G401.6 (cell line): ENCODE measurements around the gene RPS19BP1.
"Not testable (repeated sequence)": the region's sequence is repeated elsewhere in the genome, so short reads cannot be mapped to it uniquely, and the experiment has no call there.

Experiments used
- FAIRE-seq: peaks from 2 replicates; lab custom pipeline; 2012; peaks lifted over from hg19 to GRCh38; lab: Jason Lieb, UNC

The RPS19BP1 gene

GRCh38 chr22:39513791-39514190 is 18.8 kb downstream of the RPS19BP1 start:
- no peak for FAIRE-seq

GRCh38 chr22:39512026-39512425 is 20.5 kb downstream of the RPS19BP1 start:
- FAIRE-seq, result no peak

- no peak for FAIRE-seq
Observed at GRCh38 chr22:39511226-39511625, 21.3 kb downstream of the RPS19BP1 start.

- no peak for FAIRE-seq
Observed at GRCh38 chr22:39510529-39511149, 21.9 kb downstream of the RPS19BP1 start.

- no peak for FAIRE-seq
Observed at GRCh38 chr22:39508393-39508792, 24.2 kb downstream of the RPS19BP1 start.

GRCh38 chr22:39507021-39507420 is 25.5 kb downstream of the RPS19BP1 start:
- FAIRE-seq, result not testable (repeated sequence)

GRCh38 chr22:39504071-39504470 is 28.5 kb downstream of the RPS19BP1 start:
- FAIRE-seq, result no peak

GRCh38 chr22:39503630-39504029 is 28.9 kb downstream of the RPS19BP1 start:
- FAIRE-seq, result no peak

GRCh38 chr22:39502789-39503409 is 29.6 kb downstream of the RPS19BP1 start:
- no peak for FAIRE-seq

- FAIRE-seq, result peak; percentile 97
Observed at GRCh38 chr22:39502109-39502788, 30.3 kb downstream of the RPS19BP1 start, which contains the start of gene MIEF1. Gene MIEF1, plus strand, starts transcription at chr22:39502290. Its CDS starts 9,005 bp downstream, at chr22:39511295.

- FAIRE-seq, result no peak
Observed at GRCh38 chr22:39501644-39502108, 30.9 kb downstream of the RPS19BP1 start.

- no peak for FAIRE-seq
Observed at GRCh38 chr22:39500101-39500500, 32.4 kb downstream of the RPS19BP1 start.

- no peak for FAIRE-seq
Observed at GRCh38 chr22:39498802-39499201, 33.7 kb downstream of the RPS19BP1 start.

GRCh38 chr22:39498368-39498767 is 34.2 kb downstream of the RPS19BP1 start:
- no peak for FAIRE-seq

- no peak for FAIRE-seq
Observed at GRCh38 chr22:39497429-39497828, 35.1 kb downstream of the RPS19BP1 start.

GRCh38 chr22:39496131-39496838 is 36.3 kb downstream of the RPS19BP1 start:
- peak; percentile 71 for FAIRE-seq

- FAIRE-seq, result no peak
Observed at GRCh38 chr22:39494471-39495120, 38.0 kb downstream of the RPS19BP1 start.

- no peak for FAIRE-seq
Observed at GRCh38 chr22:39493759-39494158, 38.8 kb downstream of the RPS19BP1 start.

- no peak for FAIRE-seq
Observed at GRCh38 chr22:39492186-39492585, 40.4 kb downstream of the RPS19BP1 start.

- FAIRE-seq, result no peak
Observed at GRCh38 chr22:39491696-39492095, 40.9 kb downstream of the RPS19BP1 start.

GRCh38 chr22:39490966-39491680 is 41.4 kb downstream of the RPS19BP1 start:
- no peak for FAIRE-seq
